GM12878 (cell line): ENCODE measurements around the gene LRP8. TPM values are rescaled to one million over a fixed set of nuclear protein-coding genes. Genes with fewer than 3 reads are reported as not detected.

ENCODE experiments used
- ATAC-seq: fragments of 200-7000 bp; cut with Tn5 transposase; 3 replicates; pipeline ENCODE4 v1.9.1; 2020; ENCODE audit warnings: mild to moderate bottlenecking, moderate library complexity
- BruUV-seq: library from RNA; stranded (reverse); fragments of 400-500 nt; replicated peaks from 2 replicates; lab custom pipeline; 2021; lab: Mats Ljungman, UMichigan
- CTCF ChIA-PET: fragments of 300-600 bp; sonication (Branson Sonifier 250); formaldehyde crosslinking; extraction: SDS; loops from one replicate; lab custom pipeline; 2021; ENCODE audit warnings: inconsistent platforms; lab: Yijun Ruan, JAX
- POLR2A ChIA-PET: fragments of 350-600 bp; formaldehyde crosslinking; extraction: SDS; loops from one replicate; lab custom pipeline; 2021; ENCODE audit warnings: inconsistent platforms; lab: Charles Lee
- RAD21 ChIA-PET: fragments of 300-600 bp; sonication (Branson Sonifier 250); formaldehyde crosslinking; loops from one replicate; lab custom pipeline; 2023; ENCODE audit warnings: antibody characterized with exemption; ENCODE audit not compliant: unreplicated experiment; lab: Charles Lee
- SMC1A ChIA-PET: fragments of 300-600 bp; sonication (Branson Sonifier 250); formaldehyde crosslinking; loops from one replicate; lab custom pipeline; 2023; ENCODE audit not compliant: unreplicated experiment, uncharacterized antibody; lab: Charles Lee
- DNase-seq: peaks from one replicate; pipeline ENCODE4 v3.0.0-alpha.2; 2011; ENCODE audit warnings: low read depth, low spot score
- FAIRE-seq: peaks from 3 replicates; lab custom pipeline; 2011; peaks lifted over from hg19 to GRCh38; lab: Jason Lieb, UNC
- H2AFZ ChIP-seq: 2 replicates; pipeline ENCODE4 v1.6.0; 2011; ENCODE audit warnings: low read depth, low read length, control low read depth; ENCODE audit not compliant: control insufficient read depth
- H3K27ac ChIP-seq: 2 replicates; pipeline ENCODE4 v1.5.1; 2011; ENCODE audit warnings: control low read depth; ENCODE audit not compliant: control insufficient read depth, insufficient read depth
- H3K27me3 ChIP-seq, 2 experiments: replicated peaks in 1 of 2; 2 replicates each; pipeline versions ENCODE4 v1.6.0 to v1.6.1; 2011; ENCODE audit warnings: low read length in 1 of 2; ENCODE audit not compliant: control insufficient read depth in 2 of 2, insufficient read depth in 2 of 2
- H3K36me3 ChIP-seq, 2 experiments: 2 replicates each; pipeline ENCODE4 v1.5.1; 2011; ENCODE audit warnings: low read length in 1 of 2; ENCODE audit not compliant: control insufficient read depth in 2 of 2, insufficient read depth in 2 of 2
- H3K4me1 ChIP-seq: 2 replicates; pipeline ENCODE4 v1.6.1; 2011; ENCODE audit warnings: mild to moderate bottlenecking, low read length, moderate library complexity, mixed read lengths; ENCODE audit not compliant: control insufficient read depth, insufficient read depth
- H3K4me2 ChIP-seq: 2 replicates; pipeline ENCODE4 v1.6.0; 2011; ENCODE audit warnings: control low read depth; ENCODE audit not compliant: control insufficient read depth, insufficient read depth
- H3K4me3 ChIP-seq: fragments of 200-600 bp; sonication (generic); 2 replicates; pipeline ENCODE4 v1.5.1; 2016
- H3K79me2 ChIP-seq: 2 replicates; pipeline ENCODE4 v1.6.0; 2011; ENCODE audit warnings: low read length; ENCODE audit not compliant: control insufficient read depth, insufficient read depth
- H3K9ac ChIP-seq: 2 replicates; pipeline ENCODE4 v1.8.0; 2011; ENCODE audit warnings: low read length, control low read depth, mixed read lengths; ENCODE audit not compliant: control insufficient read depth, insufficient read depth
- H3K9me3 ChIP-seq: replicated peaks from 3 replicates; pipeline ENCODE4 v1.5.1; 2011; ENCODE audit warnings: mild to moderate bottlenecking, low read length; ENCODE audit not compliant: control insufficient read depth, insufficient read depth
- H4K20me1 ChIP-seq: 2 replicates; pipeline ENCODE4 v1.6.0; 2011; ENCODE audit not compliant: control insufficient read depth, insufficient read depth
- CBX5 ChIP-seq: sonication (generic); IDR thresholded peaks from 2 replicates; pipeline ENCODE4 v1.6.1; 2016; ENCODE audit warnings: low read depth, moderate library complexity, mild to moderate bottlenecking, inconsistent platforms
- CREB1 ChIP-seq: IDR thresholded peaks from 2 replicates; pipeline ENCODE4 v1.6.1; 2012; ENCODE audit warnings: low read depth, mild to moderate bottlenecking, inconsistent platforms
- CREM ChIP-seq: IDR thresholded peaks from 2 replicates; pipeline ENCODE4 v1.6.1; 2014; ENCODE audit warnings: antibody characterized with exemption, low read depth
- HDAC6 ChIP-seq: fragments of 200-600 bp; sonication (generic); IDR thresholded peaks from one replicate; pipeline ENCODE4 v1.8.0; 2017; ENCODE audit warnings: antibody characterized with exemption; ENCODE audit not compliant: unreplicated experiment
- IRF5 ChIP-seq: fragments of 450-650 bp; IDR thresholded peaks from 2 replicates; pipeline ENCODE4 v1.6.1; 2017; ENCODE audit warnings: borderline replicate concordance
- MAX ChIP-seq: IDR thresholded peaks from 2 replicates; pipeline ENCODE4 v1.6.1; 2012; ENCODE audit warnings: low read depth, low read length, improper control_type of control experiment
- MYB ChIP-seq: fragments of 150-350 bp; IDR thresholded peaks from 2 replicates; pipeline ENCODE4 v1.6.1; 2014; ENCODE audit warnings: mild to moderate bottlenecking, low read depth, low read length, borderline replicate concordance
- NBN ChIP-seq: fragments of 450-650 bp; IDR thresholded peaks from 2 replicates; pipeline ENCODE4 v1.6.1; 2016
- PAX5 ChIP-seq: IDR thresholded peaks from 2 replicates; pipeline ENCODE4 v1.6.1; 2011; ENCODE audit warnings: low read depth, low read length, borderline replicate concordance
- POLR2A ChIP-seq: IDR thresholded peaks from 2 replicates; pipeline ENCODE4 v1.6.1; 2011; ENCODE audit warnings: low read depth, mild to moderate bottlenecking, low read length
- RAD51 ChIP-seq: fragments of 450-650 bp; IDR thresholded peaks from 2 replicates; pipeline ENCODE4 v1.6.1; 2016; ENCODE audit warnings: moderate library complexity, mild to moderate bottlenecking, inconsistent platforms
- SP1 ChIP-seq: IDR thresholded peaks from one replicate; pipeline ENCODE4 v1.6.1; 2011; ENCODE audit warnings: low read depth, low read length
- TBL1XR1 ChIP-seq: IDR thresholded peaks from 2 replicates; pipeline ENCODE4 v1.6.1; 2012; ENCODE audit warnings: low read depth, low read length, improper control_type of control experiment
- WGBS: methylation state at CpG from one replicate; pipeline ENCODE4 v1.1.6; 2016; ENCODE audit warnings: low lambda C conversion rate; ENCODE audit not compliant: insufficient replicate concordance, insufficient coverage; ENCODE audit errors: missing lambda C conversion rate; 5-methylcytosine and 5-hydroxymethylcytosine counted together
- in situ Hi-C: fragments of 300-500 bp; cut with MboI; formaldehyde crosslinking; loops from 9 replicates; pipeline ENCODE4 v1.14.3; 2018; ENCODE audit warnings: mixed read lengths
- intact Hi-C: fragments of 100-400 bp; cut with micrococcal nuclease; formaldehyde crosslinking; loops from one replicate; pipeline ENCODE4 v1.14.2; 2022; ENCODE audit not compliant: unreplicated experiment
- polyA plus RNA-seq, 11 experiments: library from polyadenylated mRNA; depleted of rRNA in 4 of 11; unstranded in 6 of 11; stranded (reverse) in 5 of 11; fragments of >200 nt; fragmentation: Nextera tagmentation in 4 of 11; fragmentation: Illumina TruSeq in 1 of 11; extraction: Ambion mirVana in 4 of 11; extraction: Trizol in 1 of 11; gene quantifications; 1 replicate in 1 of 11; 2 replicates in 10 of 11; pipeline versions ENCODE4 v1.2.1 to v1.2.3, GENCODE V29; 2011 to 2016; ENCODE audit warnings: inconsistent platforms in 2 of 11, missing spikeins in 2 of 11, low read depth in 1 of 11
- total RNA-seq, 4 experiments: library from RNA; depleted of rRNA in 3 of 4; stranded (reverse); fragments of >200 nt in 3 of 4; fragmentation: Illumina TruSeq in 1 of 4; extraction: Trizol in 1 of 4; gene quantifications; 2 replicates each; pipeline versions ENCODE4 v1.2.1 to v1.2.3, GENCODE V29; 2013 to 2021
- TF ChIP-seq, protein P1 (sequence below): fragments of 450-650 bp; formaldehyde crosslinking; IDR thresholded peaks from 2 replicates; pipeline ENCODE4 v1.4.0; 2020; ENCODE audit warnings: mild to moderate bottlenecking, moderate library complexity

Gene LRP8
- total and polyA plus RNA-seq, 10 of the 15 experiments (the other 5 are each of a cell fraction or from before 2014, with no cell fraction given): 2.8 to 40.5 (median 22.3) TPM

DNA sequence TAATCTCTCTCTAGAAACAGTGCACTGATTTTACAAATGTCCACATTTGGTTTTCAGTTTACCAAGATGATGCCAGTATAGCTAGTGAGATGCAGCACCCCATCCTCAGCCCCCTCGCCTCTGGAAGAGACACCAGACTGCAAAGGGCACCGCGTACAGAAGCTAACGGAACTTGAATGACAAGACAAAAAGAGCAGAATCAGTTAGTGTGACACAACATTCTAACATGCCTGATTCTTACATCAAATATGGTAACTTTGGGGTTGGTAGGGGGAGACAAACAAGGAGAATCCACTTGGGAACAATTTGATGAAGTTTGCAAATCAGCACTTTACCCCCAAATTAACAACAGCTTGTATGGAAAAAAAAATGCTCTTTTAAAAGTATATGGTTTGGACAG is 85.5 kb downstream of the LRP8 start (continued):
- no peak for TF ChIP-seq POLR2A
- TF ChIP-seq IRF5: no peak
- TF ChIP-seq, protein P1, sequence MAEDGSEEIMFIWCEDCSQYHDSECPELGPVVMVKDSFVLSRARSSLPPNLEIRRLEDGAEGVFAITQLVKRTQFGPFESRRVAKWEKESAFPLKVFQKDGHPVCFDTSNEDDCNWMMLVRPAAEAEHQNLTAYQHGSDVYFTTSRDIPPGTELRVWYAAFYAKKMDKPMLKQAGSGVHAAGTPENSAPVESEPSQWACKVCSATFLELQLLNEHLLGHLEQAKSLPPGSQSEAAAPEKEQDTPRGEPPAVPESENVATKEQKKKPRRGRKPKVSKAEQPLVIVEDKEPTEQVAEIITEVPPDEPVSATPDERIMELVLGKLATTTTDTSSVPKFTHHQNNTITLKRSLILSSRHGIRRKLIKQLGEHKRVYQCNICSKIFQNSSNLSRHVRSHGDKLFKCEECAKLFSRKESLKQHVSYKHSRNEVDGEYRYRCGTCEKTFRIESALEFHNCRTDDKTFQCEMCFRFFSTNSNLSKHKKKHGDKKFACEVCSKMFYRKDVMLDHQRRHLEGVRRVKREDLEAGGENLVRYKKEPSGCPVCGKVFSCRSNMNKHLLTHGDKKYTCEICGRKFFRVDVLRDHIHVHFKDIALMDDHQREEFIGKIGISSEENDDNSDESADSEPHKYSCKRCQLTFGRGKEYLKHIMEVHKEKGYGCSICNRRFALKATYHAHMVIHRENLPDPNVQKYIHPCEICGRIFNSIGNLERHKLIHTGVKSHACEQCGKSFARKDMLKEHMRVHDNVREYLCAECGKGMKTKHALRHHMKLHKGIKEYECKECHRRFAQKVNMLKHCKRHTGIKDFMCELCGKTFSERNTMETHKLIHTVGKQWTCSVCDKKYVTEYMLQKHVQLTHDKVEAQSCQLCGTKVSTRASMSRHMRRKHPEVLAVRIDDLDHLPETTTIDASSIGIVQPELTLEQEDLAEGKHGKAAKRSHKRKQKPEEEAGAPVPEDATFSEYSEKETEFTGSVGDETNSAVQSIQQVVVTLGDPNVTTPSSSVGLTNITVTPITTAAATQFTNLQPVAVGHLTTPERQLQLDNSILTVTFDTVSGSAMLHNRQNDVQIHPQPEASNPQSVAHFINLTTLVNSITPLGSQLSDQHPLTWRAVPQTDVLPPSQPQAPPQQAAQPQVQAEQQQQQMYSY (CRISPR knock-in tag): no peak
- TF ChIP-seq CREM: no peak
- no peak for TF ChIP-seq SP1
- no peak for TF ChIP-seq HDAC6
- TF ChIP-seq RAD51: no peak

GRCh38 chr1:53241828-53242227 is 86.0 kb downstream of the LRP8 start:
- Histone ChIP-seq H3K79me2 (peaks cover 12% of the 10 kb centered on the region), H3K4me1 (peaks cover 12% of the 10 kb centered on the region), H3K27ac (no peak overlapping the region), H3K4me2 (no peak overlapping the region), H2AFZ (no peak overlapping the region), H3K9me3 (no peaks in the 10 kb centered on the region), H3K36me3 (peaks cover 2 to 9% of the 10 kb centered on the region in 2 experiments; a peak in 3 of 4 replicates), H3K9ac (no peak overlapping the region)
- WGBS: 95% methylated on average over 2 of the region's 2 CpGs
- TF ChIP-seq TBL1XR1 (no peak), MYB (no peak), PAX5 (no peak), NBN (no peak), MAX (no peak), CREB1 (no peak), CBX5 (no peak)
- TF ChIP-seq, all 136 proteins: peak for 0
- ChIA-PET CTCF (no interaction called here), POLR2A (no interaction called here), SMC1A (no interaction called here), RAD21 (no interaction called here)
- no peak for ATAC-seq
- Histone ChIP-seq H4K20me1 (no peaks in the 10 kb centered on the region), H3K4me3 (no peak overlapping the region), H3K27me3 (no peaks in the 10 kb centered on the region)
- intact Hi-C loops: no loop called here
- in situ Hi-C loops: no loop called here
- DNase-seq: no peak
- BruUV-seq: no TSS peak
- FAIRE-seq: no peak
